GM19467 (cell line): Measurements from ENCODE around the gene ASTN2.

Experiments used
- ATAC-seq: cut with Tn5 transposase; IDR thresholded peaks from one replicate; pipeline ENCODE4 v1.9.1; 2021; ENCODE audit warnings: mild to moderate bottlenecking, moderate library complexity; ENCODE audit not compliant: unreplicated experiment

ASTN2 gene

DNA sequence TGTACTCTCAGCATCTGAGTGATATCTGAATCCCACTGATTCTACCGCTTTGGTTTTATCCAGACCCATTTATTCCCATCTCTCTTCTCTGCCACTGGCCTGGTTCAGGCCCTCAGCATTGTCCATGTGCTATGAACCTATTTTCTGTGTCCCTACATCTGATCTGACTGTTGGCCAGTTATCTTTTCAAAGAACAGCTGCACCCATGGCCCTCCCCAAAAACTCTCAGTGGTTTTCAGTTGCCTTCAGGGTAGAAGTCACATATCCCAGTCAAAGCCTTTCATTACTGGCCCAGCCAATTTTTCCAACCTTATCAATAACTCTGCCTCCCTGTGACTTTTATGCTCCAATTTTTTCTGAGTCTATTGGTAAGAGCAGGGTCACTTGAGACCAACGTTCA, 430.7 kb downstream of the ASTN2 start:
- ATAC-seq: no peak

DNA sequence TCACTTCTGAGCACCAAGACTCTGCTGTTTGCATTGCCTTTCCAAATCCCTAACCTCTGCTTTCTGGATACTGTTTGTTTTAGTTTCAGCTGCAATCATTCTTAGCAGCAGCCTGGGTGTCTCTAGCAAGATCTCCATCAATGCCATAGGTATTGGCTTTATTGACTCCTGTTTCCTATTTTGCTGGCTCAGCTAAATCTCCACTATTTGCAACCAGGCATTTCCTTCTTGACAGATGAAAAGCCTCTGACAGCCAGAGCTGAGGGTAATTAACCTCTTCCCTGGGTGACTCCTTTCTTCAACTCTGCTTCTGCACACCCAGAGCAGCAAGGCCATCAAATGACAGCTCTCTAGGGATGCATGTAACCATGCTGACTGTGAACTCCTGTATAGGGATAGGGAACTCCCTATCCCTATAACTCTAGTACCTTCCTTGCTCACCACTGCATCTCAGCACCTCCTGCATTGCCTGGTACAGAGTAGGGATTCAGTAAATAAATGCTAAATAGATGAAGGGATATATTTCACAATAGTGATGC, 434.2 kb downstream of the ASTN2 start:
- no peak for ATAC-seq

DNA sequence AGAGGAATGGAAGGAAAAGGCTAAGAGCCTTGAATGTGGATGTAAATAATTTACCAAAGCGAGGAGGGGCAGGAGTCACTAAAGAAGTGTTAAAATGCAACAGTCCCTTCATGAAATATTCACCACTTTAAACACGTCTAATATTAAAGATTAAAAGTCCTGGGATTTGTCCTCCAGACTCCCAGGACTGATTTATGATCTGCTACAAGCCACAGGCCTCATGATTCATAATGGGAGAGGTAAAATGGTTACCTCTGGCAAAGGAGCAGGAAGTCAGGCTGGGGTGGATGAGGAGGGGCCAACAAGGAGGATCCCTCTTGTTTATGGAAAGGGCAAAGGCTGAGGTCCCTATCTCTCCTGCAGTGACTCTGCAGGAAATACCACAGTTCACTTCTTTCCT, 435.4 kb downstream of the ASTN2 start:
- ATAC-seq: no peak

DNA sequence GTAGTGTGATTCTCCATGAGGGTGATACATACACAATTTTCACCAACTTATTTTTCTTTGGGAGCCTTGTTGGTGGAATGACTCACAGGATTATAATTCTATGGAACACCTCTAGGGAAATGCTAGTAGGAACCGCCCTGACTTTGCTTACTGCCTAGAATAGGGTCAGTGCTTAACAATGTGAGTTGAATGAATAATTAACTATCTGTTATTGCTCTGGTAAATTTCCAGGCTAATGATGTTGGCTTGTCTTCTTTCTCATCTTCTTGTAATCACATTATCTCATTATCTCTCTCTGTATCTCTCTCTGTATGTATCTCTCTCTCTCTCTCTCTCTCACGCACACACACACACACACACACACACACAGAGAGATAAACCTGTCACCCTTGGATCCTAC, 436.7 kb downstream of the ASTN2 start:
- no peak for ATAC-seq

DNA sequence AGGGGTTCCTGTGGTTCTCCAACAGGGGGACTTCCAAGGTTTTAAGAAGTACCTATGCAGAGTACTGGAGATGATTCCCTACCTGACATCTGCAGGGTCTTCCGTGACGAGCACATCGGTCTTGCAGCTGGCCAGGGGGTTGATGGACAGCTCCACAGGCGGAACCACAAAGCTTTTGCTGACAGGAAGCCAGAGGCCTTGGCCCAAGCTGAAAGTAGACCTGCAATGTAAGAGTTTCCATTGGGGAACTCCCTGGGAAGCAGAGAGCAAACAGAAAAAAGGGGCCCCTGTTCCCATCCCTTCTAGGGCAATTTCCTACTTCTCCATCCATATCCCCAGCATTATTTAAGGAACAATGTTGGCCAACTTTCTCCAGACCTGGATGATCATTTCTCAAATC, 439.7 kb downstream of the ASTN2 start:
- ATAC-seq: no peak

DNA sequence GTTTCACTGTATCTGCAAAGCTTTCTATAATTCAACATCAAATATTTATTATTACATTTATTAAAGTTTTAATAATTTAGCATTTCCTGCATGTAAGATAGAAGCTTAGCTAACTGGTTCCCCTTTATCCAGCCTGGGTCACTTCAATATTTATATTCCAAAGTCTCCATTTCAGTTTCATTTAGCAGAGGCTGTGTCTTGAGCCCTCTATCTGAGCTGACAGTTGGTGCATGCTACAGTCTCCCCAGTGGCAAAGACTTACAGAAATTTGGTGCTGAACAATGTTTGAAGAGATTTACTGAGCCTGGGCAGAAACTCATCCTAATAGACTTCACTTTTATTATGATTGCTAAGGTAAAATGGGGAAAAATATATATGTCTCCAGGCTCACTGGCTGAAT, 448.7 kb downstream of the ASTN2 start:
- no peak for ATAC-seq

DNA sequence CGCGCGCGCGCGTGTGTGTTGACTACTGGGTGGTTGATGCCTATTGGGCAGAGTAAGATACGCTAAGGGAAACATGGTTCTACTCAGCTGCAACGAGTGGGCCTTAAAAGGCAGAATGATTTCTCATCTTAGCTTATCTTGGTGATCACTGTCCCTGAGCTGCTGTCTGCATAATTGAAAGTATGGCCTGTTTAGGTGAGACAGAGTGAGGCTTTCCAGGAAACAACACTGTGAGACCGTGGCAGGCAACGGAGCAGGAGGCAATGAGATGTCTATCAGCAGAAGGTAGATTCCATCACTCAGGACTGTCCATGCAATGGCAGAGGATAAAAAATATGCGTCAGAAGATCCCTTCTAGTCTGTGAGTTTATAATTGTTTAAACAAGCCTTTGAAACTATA, 450.6 kb downstream of the ASTN2 start:
- ATAC-seq: no peak

DNA sequence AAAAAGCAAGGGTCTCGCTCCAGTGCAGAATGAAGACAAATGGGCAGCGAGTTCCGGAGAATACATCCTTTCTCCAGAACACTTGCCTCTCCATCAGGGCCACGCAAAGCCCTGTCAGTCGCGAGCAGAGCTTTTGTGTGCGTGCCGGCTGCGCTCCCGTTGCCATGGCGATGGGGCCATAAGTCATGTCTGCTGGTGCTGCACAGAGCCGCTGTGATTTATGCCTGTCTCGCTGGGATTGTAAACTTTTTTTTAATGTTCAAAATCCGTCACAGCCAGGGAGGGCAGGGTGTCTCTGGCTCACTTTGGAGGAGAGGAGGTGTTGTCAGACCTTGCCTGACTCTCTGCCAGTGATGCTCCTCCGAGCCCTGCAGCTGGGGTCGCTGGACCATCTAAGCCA, 455.0 kb downstream of the ASTN2 start:
- no peak for ATAC-seq

DNA sequence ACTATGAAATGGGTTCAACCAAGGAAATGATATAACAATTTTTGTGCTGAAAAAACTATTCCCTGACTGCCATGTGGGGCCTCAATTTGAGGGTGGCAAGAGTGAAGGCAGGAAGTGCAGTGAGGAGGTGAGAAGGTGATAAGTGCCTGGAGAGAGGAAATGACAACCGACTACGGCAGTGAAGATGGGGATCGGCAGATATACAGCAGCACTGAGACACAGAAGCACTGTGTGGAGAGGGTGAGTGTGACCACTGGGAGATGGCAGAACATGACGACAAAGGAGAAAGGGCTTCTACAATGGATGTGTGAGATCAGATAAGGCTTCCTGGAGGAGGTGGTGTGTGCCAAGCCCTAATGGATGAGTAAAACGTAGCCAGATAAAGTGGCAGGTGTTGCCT, 456.0 kb downstream of the ASTN2 start:
- ATAC-seq: no peak

DNA sequence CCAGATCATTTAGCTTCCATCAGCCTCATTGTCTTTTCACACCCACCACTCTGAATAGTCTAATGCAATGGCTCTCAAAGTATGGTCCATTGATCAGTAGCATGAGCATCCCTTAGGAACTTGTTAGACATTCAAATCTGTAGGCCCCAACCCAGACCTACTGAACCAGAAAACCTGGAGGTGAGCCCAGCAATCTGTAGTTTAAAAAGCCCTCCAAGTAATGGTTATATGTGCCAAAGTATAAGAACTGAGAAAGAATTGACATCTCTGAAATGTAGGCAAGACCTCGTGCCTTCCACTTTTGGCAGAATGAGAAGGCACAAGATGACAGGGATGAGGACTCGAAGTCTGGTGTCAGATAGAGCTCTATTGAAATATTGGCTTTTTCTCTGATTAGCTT, 460.1 kb downstream of the ASTN2 start:
- no peak for ATAC-seq

DNA sequence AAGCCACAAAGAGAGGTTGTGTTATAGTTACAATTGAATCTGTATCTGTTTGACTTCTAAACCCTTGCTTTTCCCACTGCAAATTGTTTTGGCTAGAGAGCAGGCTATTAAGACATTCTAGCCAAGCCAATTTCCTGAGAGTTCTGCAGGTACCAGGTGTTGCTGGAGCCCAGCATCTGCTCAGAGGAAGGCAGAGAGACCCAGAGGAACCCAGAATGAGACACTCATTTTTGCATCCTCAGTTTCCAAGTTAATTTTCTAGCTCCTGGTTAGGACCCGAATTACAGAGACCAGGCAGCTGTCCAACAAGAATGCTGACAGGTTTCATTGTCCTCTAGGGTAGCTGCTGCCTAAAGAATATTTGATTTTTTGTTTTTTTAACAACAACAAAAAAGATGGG, 461.6 kb downstream of the ASTN2 start:
- ATAC-seq: no peak

DNA sequence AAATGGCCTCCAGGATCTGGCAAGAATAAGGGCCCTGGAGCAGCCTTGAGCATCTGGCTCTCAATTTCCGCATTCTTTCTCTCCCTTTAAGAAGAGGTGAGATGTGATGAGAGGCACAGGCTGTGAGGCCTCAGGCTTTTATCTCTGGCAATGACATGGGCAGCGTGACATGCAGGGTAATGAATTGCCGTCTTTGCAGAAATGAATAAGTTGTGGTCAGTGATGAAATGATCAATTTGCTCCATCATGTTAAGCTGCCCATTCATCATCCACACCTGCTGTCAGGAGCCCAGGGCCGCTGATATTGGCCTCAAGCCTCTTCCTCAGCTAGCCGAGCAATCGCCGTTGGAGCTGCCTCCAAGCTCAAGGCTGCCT, 462.4 kb downstream of the ASTN2 start:
- ATAC-seq: no peak

DNA sequence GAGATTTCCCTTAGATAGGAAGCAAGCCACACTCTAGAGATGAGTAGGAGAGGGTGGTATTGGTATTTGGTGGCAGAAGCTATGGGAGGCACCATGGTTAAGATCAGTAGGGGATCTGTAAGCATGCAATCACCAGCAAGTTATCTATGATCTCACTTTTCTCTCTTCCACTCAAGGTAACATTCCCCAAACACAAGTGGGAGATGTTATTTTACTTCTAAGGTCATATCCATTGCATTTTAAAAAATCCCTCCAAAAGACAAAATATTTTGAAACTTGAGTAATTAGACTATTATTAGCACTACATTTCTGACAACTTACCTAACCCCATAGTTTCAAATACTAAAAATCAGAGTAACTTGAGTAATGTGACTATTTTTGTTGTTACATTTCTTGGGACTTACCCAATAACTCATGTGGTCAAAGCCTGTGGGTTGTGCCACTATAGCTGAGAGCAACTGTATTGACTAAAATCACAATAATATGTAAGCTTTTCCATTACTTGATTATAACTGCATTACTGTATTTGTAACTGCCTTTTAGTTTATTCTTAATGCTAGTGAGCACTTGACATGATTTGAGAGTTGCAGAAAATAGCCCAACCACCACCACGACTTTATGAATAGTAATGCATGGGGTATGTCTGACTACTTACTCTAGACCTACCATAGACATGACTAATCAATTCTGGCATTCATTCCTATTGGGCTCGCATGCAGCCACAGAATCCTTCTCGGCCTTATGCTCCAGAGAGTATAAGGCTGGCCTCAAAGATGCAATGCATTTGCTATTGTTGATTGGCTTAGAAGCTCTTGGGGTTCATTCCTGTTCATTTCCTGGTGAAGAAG, 463.0 kb downstream of the ASTN2 start:
- peak; percentile 60 for ATAC-seq

DNA sequence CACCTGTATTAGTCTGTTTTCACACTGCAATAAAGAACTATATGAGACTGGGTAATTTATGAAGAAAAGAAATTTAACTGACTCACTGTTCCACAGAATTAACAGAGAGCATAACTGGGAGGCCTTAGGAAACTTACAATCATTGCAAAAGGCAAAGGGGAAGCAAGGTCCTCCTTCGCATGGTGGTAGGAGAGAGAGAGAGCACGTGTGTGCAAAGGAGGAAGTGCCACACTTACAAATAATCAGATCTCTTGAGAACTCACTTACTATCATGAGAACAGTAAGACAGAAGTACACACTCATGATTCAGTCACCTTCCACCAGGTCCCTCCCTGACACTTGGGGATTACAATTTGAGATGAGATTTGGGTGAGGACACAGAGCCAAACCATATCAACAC, 469.0 kb downstream of the ASTN2 start:
- no peak for ATAC-seq

DNA sequence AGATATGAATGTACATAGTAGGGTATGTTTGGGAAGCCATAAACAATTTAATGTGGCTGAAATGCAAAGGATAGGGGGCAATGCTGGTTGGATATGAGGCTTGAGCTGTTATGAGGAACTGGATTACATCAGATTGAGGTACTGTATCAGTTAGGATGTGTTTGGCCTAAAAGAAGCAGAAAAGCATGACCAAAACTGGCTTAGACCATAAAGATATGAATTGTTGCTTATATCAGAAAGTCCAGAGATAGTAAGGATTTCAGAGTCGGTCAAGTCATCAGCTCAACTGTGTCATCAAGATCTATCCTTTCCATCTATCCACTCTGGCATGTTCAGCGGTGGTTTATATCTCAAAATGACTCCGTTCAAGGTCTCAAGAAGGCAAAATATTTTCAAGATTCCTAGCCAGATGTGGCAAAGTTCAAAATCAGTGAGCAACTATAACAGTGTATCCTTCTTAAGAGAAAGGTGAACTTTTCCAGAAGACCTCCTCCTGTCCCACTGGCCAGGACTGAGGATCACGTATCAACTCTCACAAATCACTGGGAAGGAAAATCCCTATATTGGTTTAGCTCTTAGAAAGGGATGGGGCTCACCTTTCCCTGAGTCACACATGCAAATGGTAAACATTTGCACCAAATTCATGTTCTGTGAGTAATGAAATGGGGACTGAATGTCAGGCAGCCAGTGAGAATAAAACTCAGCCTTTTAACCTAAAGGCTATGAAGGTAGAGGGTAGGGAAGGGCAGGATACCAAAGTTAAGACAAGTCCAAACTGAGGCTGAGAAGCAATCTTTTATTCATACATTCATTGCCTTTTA, 469.9 kb downstream of the ASTN2 start:
- no peak for ATAC-seq

DNA sequence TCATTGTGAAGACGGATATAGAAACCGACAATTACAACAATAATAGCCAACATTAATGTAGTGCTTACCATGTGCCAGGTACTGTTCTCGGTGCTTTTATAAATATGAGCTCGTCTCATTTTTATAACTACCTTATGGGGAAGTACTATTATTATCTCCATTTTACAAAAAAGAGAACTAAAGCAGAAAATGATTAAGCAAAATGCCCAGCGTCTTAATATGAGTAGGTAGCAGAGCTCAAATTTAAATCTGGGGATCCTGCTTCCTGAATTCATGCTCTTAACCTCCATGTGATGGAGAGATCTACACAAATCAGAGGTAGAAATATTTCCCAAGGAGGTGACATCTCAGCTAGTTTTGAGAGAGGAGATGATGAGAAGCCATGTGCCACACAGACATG, 470.9 kb downstream of the ASTN2 start:
- no peak for ATAC-seq

DNA sequence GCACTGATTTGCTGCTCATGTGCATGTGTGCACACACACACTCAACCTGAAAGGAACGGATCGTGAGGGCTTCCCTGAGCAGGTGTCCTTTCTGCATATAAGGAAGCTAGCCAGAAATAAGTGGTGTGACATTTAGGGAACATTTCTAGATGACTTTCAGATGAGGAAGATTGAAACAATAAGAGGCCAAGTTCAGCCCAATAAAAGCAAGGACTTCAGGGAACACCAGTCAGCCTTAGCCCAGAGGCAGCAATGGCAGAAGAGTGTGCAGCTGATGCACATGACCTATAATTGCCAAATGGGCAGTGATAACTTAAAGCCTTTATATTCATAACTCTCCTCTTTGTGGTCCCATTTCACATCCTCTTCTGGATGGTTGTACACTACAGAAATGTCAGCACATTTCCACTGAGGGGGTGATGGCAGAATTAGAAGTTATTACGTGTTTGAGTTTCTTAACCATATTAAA, 472.2 kb downstream of the ASTN2 start:
- no peak for ATAC-seq

DNA sequence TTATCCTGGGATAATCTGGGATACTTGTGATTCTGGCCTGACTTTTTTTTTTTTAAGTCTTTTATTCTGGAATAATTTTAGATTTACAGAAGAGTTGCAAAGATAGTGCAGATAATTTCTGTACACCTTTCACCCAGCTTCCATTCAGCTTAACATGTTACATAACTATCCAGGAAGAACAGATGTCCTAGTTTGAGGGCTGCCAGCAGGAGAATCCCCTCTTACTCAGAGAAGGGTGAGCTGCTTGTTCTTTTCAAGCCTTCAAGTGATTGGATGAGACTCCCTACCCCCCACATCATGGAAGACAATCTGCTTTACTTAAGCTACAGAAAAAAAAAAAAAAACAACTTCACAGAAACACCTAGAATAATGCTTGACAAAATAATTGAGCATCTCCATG, 473.6 kb downstream of the ASTN2 start:
- ATAC-seq: no peak

DNA sequence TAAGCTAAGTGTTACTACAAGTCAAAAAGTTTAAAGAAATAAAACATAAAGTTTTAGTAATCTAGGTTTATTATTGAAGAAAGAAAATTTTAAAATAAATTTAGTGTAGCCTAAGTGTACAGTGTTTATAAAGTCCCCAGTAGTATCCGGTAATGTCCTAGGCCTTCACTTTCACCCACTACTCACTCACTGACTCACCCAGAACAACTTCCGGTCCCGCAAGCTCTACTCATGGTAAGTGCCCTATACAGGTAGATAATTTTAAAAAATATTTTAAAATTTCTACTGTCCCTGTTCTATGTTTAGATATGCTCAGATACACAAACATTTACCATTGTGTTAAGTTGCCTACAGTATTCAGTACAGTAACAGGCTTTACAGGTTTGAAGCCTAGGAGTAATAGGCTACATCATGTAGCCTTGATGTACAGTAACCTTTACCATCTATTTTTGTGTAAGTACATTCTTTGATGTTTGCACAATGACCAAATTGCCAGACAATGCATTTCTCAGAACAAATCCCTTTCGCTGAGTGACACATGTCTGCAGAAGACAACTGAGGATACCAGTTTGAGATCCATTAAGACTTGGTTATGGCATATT, 474.1 kb downstream of the ASTN2 start:
- ATAC-seq: no peak

DNA sequence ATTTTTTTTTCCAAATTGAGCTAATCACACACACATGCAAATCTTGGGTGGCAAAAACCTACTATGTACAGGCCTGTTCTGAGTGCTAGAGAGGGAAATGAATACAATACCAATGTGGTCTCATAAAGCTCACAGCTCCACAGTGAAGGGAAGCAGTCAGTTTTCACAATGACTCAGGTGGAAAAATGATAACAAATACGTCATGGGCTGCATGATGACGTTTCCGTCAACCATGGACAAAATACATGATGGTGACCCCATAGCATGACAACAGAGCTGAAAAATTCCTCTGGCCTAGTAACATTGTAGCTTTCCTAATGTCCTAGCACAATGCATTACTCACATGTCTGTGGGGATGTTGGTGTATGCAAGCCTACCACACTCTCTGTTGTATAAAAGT, 475.2 kb downstream of the ASTN2 start:
- no peak for ATAC-seq

DNA sequence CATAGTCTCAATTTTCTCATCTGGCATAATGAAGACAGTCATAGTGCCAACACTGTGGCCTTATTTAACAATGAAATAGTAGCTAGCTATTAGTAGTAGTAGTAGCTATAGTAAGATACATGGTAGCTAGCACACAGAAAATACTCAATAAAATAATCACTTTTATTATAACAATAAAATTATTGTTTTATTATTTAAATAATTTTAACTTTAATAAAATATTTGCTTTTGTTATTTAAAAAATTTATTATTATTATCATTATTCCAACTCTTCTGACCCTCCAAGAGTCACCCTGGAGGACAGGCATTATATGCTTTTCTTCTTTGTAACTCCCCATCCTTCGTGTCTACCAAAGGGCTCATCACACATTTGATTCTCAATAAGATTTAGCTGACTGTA, 475.7 kb downstream of the ASTN2 start:
- no peak for ATAC-seq

DNA sequence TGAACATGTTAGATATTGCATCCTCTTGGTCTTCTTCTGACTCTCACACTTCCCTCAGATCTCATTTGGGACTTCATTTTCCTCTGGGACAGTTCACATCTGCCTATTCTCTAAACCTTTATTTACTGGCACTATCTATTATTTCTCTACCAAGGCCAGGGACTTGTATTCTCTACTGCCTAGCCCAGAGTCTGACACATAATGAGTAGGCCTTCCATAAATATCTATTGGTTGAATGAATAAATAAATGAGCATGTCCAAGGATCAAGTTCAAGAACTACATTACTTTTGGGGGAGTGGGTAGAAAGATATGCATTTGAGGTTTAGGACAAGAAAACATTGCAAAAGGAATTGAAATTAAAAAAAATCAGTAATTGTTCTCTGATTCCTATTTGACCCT, 477.5 kb downstream of the ASTN2 start:
- no peak for ATAC-seq
